ENCODE measurements around the gene ABCC1. TPM values are rescaled to one million over a fixed set of nuclear protein-coding genes. Genes with fewer than 3 reads are reported as not detected.

ABCC1 gene
- total and polyA plus RNA-seq, 2 of the 4 experiments (the other 2 are of a cell fraction), result 39.4 to 66.0 TPM

Other genes with a start within 250 kb of the ABCC1 start
- under 0.01 TPM in 2 replicates for gene MYH11, start 92.6 kb upstream of the ABCC1 start, total RNA-seq (2012; rRNA removed)
- 0.03 and 0.12 TPM in 2 replicates for gene MYH11, start 92.6 kb upstream of the ABCC1 start, polyA plus RNA-seq (2012; rRNA removed)
- gene CEP20, start 61.0 kb upstream of the ABCC1 start, total RNA-seq (2012; rRNA removed), result 40.1 and 61.9 TPM in 2 replicates
- gene CEP20, start 61.0 kb upstream of the ABCC1 start, polyA plus RNA-seq (2012; rRNA removed), result 19.8 and 28.8 TPM in 2 replicates

All from IMR-90 (cell line).